ENCODE measurements around the gene VSNL1.

GRCh38 chr2:17610521-17610920, 70.0 kb downstream of the VSNL1 start:
- TF ChIP-seq CTCF (conservative IDR thresholded peaks at IDR 0.05; ENCODE audit: low read depth in 2 of 2): no peak
- TF ChIP-seq POLR2AphosphoS5 (IDR thresholded peaks at IDR 0.05; ENCODE audit: low read depth): no peak
- TF ChIP-seq JUNB (IDR thresholded peaks at IDR 0.05; ENCODE audit: unreplicated experiment): no peak
- TF ChIP-seq EZH2 (IDR thresholded peaks at IDR 0.05; ENCODE audit: low read depth, unreplicated experiment): no peak
- TF ChIP-seq ZNF331 (CRISPR knock-in tag; IDR thresholded peaks at IDR 0.05; ENCODE audit: low read depth): no peak
- TF ChIP-seq REST (IDR thresholded peaks at IDR 0.05; ENCODE audit: unreplicated experiment): no peak
- TF ChIP-seq EZH2phosphoT487 (IDR thresholded peaks at IDR 0.05; ENCODE audit: unreplicated experiment): no peak
- TF ChIP-seq ETS1 (IDR thresholded peaks at IDR 0.05): no peak
- no peak for TF ChIP-seq NANOG (IDR thresholded peaks at IDR 0.05; ENCODE audit: borderline replicate concordance)
- TF ChIP-seq CREB1 (CRISPR knock-in tag; IDR thresholded peaks at IDR 0.05; ENCODE audit: low read depth): no peak

Measured in GM23338 (cell line).